Astrocyte of the hippocampus (primary cell): ENCODE data around the gene CXCL17.
"Not testable (repeated sequence)": the region's sequence is repeated elsewhere in the genome, so short reads cannot be mapped to it uniquely, and the experiment has no call there.

Experiments
- DNase-seq: peaks from one replicate; pipeline ENCODE4 v3.0.0; 2011; ENCODE audit warnings: low read depth, low spot score

Gene CXCL17

DNA sequence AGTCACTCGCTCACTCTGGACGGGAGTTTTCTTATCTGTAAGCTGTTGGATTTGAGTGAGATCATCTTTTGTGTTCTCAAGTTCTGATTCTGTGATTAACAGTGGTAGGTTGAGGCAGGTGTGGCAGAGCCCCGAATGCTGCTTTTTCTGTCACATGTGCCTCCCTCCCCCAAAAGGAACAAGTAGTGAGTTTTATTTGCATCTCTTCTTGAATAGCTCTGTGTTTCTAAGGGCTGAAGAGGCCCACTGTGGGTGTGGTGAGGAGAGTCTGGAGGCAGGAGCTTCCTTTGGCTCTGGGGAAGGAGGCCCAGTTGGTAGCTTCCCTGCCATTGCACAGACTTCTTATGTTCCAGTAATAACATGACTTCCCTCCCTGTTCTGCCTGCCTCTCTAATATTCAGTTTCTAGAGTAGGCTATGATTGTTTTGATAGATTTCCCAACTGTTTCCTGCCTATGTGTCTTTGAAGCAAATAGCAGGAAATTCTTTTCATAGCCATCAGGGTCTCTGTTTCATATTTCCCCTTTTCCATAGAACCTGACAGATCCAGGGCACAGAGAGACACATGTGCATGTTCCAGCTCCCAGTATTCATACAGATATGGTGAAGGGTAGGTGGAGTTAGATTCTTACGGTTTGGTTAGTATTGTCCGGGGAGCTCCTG, 23.9 kb upstream of the CXCL17 start:
- DNase-seq: no peak

DNA sequence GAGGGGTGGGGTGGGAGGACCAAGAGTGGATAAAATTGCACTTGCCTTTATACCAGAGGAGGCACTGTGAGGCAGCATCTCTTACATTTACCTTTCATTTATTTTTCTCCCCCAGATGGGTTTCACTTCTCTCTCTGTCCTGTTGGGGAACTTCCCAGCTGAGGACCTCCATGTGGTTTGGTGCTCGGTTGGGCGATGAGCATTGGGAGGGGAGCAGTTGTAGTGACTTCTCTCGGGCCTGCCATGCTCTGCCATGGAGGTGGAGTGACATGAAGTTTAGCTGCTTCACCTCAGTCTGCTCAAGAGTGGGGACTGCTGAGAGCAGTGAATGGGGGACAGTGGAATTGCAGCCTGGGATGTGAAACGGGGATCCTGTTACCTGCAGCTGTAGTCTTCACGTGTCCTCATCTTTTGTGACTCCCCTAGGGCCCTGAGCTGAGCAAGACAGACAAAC, 23.1 kb upstream of the CXCL17 start:
- DNase-seq: no peak

DNA sequence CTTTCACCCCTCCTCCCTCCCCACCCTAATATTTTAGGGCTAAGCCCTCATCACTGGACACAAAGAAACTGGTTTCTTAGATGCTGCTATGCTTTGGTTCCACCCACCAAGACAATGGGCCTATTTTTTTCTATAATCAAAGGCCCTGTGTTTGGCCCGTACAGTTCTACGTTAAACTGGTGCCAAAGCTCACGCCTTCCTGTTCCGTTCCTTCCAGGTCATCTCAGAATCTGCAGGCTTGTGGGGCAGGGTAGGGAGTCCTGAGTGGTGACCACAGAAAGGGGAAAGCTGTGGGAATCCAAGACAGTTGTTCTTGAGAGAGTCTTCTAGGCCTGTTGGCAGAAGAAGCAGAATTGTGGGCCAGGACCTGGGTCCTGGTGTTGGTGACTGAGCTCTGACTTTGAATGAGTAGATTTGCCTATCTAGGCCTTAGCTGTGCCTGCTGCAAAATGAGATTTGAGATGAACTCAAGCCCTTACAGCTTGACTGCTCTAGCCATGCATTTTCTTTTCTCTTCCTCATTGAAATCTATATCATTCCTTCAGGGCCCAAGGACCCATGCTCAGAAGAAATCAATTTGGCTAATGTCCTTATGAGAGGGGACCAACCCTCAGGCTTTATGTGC, 19.1 kb upstream of the CXCL17 start:
- DNase-seq: no peak

DNA sequence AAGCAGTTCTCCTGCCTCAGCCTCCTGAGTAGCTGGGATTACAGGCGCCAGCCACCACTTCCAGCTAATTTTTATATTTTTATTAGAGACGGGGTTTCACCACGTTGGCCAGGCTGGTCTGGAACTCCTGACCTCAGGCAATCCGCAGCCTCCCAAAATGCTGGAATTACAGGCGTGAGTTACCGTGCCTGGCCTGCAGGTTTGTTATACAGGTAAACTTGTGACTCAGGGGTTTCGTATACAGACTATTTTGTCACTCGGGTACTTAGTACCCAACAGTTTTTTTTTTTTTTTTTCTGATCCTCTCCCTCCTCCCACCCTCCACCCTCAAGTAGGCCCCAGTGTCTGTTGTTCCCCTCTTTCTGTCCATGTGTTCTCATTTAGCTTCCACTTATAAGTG, 18.5 kb upstream of the CXCL17 start:
- not testable (repeated sequence) for DNase-seq

DNA sequence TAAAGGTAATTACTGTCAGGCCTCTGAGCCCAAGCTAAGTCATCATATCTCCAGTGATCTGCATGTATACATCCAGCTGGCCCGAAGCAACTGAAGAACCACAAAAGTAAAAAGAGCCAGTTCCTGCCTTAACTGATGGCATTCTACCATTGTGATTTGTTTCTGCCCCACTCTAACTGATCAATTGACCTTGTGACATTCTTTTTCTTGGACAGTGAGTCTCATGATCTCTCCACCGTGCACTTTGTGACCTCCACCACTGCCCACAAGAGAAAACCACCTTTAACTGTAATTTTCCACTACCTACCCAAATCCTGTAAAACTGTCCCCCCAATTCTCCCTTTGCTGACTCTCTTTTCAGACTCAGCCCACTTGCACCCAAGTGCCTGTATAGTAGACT, 17.2 kb upstream of the CXCL17 start:
- no peak for DNase-seq

DNA sequence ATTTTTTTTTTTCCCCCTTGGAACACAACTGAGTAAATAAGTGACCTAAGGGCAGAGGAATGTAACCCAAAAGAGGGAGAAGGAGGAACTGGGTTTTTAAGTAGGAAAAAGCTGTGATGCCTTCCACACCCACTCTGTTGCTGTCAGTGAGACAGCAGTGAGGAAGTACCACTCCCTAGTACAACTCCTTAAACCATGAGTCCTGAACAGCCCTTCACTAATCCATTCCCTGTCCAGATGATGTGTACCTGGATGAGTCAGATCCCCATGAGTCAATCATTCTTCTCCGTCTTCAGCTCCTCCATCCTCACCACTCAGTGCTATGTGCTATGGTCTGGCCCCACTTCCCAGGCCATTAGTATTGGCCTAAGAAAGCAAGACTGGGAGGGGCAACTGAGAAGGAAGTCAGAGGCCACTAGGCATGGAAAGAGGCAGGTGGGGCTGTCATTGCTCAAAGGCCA, 12.9 kb upstream of the CXCL17 start:
- DNase-seq: no peak

DNA sequence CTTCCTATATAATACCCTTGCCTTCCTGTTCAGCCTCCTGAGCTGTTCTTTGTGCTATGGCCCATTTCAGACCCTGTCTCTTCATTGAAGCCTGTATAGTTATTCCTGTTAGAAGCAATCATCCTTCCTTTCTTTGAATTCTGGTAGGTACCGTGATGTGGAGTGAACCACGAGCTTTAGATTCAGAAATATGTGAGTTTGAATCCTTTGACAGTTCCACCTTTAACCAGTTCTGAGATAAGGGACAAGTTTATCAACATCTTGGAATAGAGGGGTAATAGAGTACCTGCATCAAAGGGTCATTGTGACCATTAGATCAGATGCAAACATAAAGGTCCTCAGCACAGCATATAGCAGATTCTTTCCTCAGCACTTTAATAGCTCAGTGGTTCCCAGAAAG, 12.3 kb upstream of the CXCL17 start:
- DNase-seq: no peak

DNA sequence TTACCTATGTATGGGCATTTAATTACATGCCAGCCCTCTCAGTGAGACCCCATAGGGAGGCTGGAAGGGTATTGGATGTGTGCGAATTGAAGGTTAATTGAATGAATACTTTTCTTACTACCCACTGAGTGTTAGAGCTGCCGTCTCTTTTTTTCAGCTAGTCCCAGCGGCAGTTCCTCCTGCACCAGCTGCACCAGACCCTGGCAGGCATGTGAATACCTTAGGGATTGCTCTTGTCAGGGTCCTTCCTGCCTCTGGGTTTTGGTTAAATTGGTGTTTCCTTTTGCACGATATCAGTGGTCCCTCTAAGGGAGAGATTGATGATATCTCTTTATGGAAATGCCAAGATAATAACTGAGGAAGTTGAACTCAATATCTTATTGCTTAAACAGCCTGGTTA, 9.8 kb upstream of the CXCL17 start:
- no peak for DNase-seq

DNA sequence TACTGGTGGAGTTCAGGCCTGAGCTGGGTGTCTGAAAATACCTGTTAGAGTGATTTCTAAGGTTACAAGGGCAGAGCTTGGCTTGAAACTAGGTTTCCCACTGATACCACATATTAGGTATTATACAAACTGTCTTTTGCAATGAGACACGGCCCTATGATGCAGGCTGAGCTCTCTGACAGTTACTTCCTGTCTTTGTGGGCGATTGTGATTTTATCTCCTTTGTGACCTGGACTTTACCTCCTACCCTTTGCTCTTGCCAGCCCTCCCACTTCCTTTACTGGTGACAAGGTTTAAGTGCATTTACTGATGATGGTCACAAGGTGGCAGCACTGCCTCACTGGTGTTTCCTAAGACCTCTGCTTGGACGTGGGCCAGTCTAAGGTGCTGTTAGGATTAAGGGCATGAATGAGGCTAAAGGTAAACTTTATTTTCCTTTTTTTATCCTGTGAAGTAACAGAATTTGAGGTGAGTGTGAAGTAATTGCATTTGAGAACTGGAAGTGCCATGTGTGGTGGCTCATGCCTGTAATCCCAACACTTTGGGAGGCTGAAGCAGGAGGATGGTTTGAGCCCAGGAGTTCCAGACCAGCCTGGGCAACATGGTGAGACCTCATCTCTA, 7.7 kb upstream of the CXCL17 start:
- DNase-seq: peak; percentile 87

DNA sequence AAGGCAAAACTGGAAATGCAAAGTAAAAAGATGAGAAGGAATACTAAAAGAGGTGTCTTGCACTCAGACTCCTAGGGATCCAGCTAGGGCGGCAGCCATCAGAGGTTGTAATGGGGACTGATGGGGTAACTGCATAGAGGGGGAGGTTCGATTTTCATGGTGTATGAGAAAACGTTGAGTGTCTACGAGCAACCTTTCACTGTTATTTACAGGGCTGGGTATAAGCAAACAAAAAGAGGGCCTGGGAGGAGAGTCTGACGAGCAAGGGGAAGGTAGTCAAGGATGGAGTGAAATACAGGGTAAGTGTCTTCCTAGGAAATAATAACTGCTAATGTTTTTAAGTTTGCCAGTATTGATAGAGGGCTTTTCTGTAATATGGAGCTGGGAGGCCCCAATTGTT, 5.6 kb upstream of the CXCL17 start:
- not testable (repeated sequence) for DNase-seq

DNA sequence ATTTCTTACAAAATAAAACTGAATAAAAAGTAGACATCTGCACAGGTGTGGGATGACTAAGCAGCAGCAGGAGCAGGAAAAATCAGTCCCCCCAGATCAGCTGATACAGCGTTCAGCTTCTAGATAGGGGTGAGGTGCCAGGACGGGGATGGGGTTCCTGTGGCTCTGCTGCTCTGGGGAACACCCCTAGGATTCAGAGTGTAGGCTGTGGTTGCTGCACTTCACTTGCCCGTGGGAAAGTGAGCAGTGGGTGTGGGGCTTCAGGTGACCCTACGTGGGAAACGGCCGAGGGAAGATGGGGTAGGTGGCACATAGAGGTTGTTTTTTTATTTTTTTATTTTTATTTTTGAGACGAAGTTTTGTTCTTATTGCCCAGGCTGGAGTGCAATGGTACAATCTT, 3.2 kb upstream of the CXCL17 start:
- no peak for DNase-seq

DNA sequence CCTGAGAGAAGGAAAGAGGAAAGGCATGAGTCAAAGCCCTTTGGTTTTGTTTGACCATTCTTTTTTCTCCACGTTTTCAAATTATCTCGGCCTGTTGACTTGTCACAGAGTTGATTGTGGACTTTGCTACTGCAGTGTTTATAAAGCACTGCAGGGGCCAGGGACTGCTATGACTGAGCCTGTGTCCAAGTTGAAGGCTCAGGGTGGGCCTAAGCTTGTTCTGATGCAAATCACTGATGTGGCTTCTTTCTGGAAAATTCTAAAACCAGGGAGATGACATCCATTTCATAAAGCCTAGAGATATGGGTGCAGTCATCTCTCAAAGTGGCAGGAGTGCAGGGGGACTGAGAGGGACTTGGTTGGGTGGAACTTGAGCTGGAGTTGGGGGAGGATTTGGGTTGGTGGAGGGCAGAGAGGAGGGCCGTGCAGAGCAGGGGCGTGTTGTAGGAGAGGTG, 1.2 kb upstream of the CXCL17 start:
- no peak for DNase-seq

DNA sequence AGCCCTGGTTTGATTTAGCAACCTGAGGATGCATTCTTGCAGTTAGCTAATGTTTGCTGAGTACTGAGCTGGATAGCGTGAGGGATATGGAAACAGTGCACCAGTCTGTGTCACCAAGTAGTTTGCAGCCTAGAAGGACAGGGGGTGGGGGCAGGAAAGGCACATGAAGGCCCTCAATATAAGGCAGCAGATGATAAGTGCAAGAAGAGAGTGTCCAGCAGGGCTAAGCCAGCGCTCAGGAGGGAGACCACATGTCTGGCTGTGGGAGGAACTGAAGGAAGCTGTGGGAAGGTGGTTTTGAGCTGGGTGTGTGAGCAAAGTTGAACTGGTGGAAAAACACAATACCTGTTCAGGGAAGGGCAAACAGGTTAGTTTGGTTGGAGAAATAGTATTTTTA, 1.7 kb downstream of the CXCL17 start:
- DNase-seq: no peak

DNA sequence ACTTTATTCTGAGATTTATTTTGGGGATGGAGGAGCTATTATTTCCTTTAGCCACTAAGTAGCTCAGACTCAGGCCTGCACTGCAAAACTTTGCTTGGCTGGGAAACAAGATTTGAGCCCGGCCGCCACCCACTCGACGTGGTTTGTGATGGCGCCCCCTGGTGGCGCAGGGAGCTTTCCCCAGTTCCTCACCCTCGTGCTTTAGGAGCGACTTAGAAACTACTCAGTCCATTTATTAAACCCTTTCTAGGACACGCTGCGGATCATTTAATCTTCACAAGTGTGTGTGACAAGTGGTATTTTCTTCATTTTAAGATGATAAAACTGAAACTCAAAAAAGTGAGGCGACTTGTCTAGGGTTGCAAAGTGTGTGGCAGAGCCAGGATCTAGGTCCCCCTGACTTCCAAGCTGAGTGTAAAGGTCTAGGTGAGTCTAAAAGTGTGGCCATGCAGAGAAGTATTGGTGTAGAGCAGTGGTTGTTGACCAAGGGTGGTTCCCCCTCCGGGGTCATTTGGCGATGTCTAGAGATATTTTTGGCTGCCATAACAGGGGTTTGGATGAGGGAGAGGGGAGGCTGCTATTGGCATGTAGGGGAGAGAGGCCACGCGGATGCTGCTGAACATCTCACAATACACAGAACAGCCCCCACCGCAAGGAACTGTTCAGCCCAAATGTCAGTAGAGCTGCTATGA, 2.2 kb downstream of the CXCL17 start:
- peak; percentile 80 for DNase-seq

DNA sequence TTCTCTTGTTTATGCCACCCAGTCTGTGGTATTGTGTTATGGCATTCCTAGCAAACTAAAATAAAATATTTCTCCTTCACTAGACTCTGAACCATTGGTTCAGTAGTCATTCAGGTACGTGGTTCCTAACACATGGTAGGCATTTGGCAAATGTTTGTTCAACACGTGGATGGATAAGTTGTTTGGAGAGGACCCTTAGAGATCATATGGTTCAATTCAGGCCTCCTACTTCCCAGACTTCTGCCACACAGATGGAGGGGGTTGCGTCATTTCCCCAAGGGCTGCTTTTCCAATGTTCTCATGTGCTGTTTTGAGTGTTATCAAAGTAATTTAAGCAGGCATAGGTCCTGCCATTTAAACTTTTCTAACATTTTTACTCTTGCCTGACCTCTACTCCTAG, 6.7 kb downstream of the CXCL17 start:
- DNase-seq: no peak

DNA sequence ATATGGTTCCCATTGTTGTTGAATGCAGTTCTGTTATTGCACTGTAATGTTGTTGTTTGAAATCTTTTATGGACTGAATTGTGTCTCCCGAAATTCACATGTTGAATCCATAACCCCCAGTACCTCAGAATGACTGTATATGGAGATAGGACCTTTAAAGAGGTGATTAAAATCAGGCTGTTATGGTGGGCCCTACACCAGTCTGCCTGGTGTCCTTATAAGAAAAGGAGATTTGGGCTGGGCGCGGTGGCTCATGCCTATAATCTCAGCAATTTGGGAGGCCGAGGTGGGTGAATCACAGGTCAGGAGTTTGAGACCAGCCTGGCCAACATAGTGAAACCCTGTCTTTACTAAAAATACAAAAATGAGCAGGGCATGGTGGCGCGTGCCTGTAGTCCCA, 7.4 kb downstream of the CXCL17 start:
- DNase-seq: no peak

DNA sequence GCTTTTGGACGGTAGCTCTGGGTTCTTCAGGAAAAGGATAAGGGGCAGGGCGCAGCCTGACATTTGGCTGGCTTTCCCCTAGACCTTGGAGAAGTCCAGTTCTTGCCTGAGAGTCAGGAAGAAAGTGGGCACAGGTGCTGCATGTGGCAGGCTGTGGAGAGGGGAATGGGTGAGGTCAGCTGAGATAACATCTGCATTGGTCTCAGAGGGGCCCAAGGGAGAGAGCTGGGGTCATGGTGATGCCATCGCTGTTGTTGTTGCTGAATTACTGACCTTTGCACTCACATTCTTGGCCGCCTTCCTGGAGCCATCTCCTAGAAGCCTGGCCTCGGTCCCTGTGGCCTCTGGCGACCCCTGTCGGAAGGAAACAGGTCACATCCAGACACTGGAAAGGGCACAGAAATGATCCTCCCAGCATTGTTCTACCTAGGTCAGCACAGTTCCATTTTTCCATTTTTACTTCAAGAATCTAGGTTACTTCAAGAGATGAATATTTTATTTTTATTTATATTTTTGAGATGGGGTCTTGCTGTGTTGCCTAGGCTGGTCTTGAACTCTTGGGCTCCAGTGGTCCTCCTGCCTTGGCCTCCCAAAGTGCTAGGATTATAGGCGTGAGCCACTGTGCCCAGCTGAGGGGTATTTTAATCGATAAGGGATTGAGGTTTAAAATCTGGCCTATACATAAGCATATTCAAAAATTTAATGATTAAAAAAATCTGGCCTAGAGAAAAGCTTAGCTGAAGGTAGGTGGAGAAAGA, 9.1 kb downstream of the CXCL17 start:
- peak; percentile 37 for DNase-seq

DNA sequence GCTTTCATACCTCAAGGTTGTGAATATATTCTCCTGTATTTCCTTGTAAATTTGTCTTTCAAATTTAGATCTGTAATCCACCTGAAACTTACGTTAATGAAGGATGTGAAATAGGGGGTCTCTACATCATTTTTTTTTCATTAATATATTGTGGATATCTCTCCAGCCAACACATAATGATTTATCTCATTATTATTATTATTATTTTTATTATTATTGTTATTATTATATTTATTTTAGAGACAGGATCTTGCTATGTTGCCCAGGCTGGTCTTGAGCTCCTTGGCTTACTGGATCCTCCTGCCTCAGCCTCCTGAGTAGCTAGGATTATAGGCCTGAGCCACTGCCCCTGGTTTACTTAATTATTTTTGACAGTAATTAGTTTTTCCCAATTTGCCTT, 11.3 kb downstream of the CXCL17 start:
- no peak for DNase-seq

DNA sequence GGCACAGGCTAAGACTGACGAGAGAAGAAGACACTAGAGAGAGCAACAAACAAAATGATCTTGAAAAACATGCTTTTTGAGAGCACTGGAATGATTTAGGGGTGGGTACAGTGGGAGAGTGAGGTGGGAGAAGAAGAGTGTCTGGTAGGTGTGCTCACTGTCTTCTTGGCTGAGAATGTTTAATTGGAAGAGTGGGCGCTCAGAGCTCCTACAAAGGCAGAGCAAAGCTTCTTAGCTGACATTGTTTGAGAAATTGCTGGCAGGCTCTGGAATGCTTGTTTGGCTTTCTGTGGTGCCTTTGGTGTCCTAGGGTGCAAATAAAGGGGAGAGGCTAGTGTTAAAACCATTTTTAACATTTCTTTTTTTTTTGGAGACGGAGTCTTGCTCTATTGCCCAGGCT, 14.1 kb downstream of the CXCL17 start:
- no peak for DNase-seq

DNA sequence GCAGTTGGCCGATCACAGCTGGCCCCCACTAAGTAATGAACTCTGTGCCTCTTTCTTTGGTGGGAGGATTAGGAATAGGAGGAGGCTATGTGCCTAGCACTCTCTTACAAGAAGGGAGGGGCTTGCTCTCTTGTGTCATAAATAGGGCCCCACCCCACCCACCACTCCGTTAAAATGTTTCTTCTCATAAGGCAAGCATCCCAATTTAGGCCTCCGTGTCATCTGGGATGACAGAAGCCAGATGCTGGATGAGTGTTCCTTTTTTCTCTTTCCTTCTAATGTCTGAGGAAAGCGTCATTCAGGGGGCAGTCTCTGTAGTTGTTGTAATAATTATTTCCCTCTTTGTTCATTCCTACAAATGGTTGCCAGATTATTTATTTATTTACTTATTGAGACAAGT, 15.4 kb downstream of the CXCL17 start, which contains the start of gene LIPE:
Gene LIPE (minus strand): TSS at position 76 of the 400 bp plus-strand sequence. CDS start 239 bp downstream, outside the sequence.
- DNase-seq: no peak

DNA sequence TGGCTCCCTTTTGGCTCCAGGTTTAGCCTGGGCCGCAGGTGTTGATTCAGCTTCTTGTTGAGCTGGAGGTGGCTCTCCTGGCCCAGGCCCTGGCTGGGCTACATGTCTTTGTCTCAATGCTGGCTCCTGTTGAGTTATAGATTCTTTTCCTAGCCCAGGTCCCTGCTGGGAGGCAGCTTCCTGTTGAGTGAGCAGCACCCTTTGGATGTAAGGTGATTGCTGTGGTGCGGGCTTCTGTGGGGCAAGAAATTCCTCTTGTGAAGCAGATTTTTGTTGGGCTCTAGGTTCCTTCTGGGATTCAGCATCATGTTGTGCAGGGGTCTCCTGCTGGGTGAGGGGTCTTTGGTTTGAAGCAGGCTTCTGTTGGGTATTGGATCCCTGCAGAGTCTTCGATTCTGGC, 16.1 kb downstream of the CXCL17 start:
- no peak for DNase-seq

DNA sequence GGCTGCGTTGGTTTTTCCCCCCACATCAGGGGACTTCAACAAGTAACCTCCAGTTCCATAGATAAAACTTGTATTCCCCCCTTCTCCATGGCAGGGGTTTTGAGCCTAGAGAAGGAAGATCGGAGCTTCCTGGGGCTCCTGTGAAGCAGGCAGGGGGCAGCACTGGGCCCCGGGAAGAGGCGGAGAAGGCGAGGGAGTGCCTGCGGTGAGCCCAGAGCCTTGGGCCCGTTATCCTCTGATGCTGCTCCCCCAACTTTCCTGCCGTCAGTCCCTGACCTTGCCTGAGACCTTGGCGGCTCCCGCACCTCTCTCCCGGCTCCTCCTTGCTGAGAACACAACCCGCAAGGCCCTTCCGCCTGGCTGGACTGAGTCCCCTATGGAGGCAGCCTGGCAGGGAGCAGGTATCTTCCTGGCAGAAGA, 18.0 kb downstream of the CXCL17 start:
- DNase-seq: no peak
